H1 (cell line): ENCODE data around the gene CAPZB. TPM values are rescaled to one million over a fixed set of nuclear protein-coding genes. Genes with fewer than 3 reads are reported as not detected.

Experiments
- CEBPB ChIP-seq: IDR thresholded peaks from 2 replicates; pipeline ENCODE4 v1.6.1; 2012; ENCODE audit warnings: low read depth, low read length
- KDM5A ChIP-seq: fragments of 200-600 bp; IDR thresholded peaks from 2 replicates; pipeline ENCODE4 v1.7.1; 2012; ENCODE audit warnings: mild to moderate bottlenecking, low read length, inconsistent platforms, mixed read lengths
- polyA plus RNA-seq, 7 experiments: library from polyadenylated mRNA; depleted of rRNA in 3 of 7; stranded (reverse) in 5 of 7; unstranded in 2 of 7; fragments of >200 nt in 5 of 7; fragments of 200-250 nt in 2 of 7; gene quantifications; 1 replicate in 5 of 7; 2 replicates in 1 of 7; 4 replicates in 1 of 7; pipeline versions ENCODE4 v1.2.1 to v1.2.3, GENCODE V29; 2011 to 2013; ENCODE audit warnings: missing spikeins in 2 of 7, mixed read lengths in 2 of 7
- total RNA-seq: library from RNA; stranded (reverse); fragmentation: NEBNext Ultra II Directional; extraction: Animal tissue kit (Norgen Biotek cat#: 25700); gene quantifications from 2 replicates; pipeline ENCODE4 v1.2.1, GENCODE V29; 2021

CAPZB gene
- total and polyA plus RNA-seq, 2 of the 8 experiments (the other 6 are each of a cell fraction or from before 2014, with no cell fraction given): 162 to 371 TPM

DNA sequence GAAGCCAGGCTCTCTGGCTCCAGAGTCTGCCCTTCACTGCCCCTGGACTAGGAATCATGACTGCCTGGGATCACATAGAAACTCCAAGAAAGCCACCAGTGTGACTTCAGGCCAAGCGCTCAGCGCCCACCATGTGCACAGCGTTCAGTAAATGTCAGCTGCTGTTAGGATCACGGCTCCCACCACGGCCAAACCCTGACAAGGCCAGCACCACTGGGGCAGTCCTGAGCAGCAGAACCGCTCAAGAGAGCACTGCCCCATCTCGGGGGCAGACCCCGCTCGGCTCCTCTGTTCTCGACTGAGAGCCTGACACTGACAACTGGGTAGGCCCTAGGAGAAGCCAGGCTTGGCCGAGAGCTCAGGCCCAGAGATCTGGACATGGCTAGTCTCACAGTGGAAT, 10.0 kb downstream of the CAPZB start (continued):
- no peak for TF ChIP-seq KDM5A
- no peak for TF ChIP-seq CEBPB
